Vagina (tissue), 2 donors: Measurements from ENCODE around the gene E4F1.

Experiments
- CTCF ChIP-seq, 3 experiments: fragments of 450-650 bp in 2 of 3; fragments of 200-600 bp in 1 of 3; sonication (generic) in 1 of 3; IDR thresholded peaks; one replicate each; pipeline ENCODE4 v1.5.1; 2017 to 2019; ENCODE audit warnings: antibody characterized with exemption in 3 of 3, mild to moderate bottlenecking in 2 of 3, moderate library complexity in 2 of 3
- POLR2AphosphoS5 ChIP-seq, 2 donors: sonication (generic); formaldehyde crosslinking; IDR thresholded peaks; one replicate each; pipeline ENCODE4 v1.9.0; 2017; ENCODE audit warnings: antibody characterized with exemption in 2 of 2, mild to moderate bottlenecking in 2 of 2, low read depth in 1 of 2; ENCODE audit not compliant: insufficient read depth in 1 of 2

- no peak for TF ChIP-seq CTCF (IDR thresholded peaks at IDR 0.05)
- no peak for TF ChIP-seq POLR2AphosphoS5 (IDR thresholded peaks at IDR 0.05; ENCODE audit: insufficient read depth in 1 of 2, low read depth in 1 of 2)
Measured at GRCh38 chr16:2194166-2194834, 29.1 kb upstream of the E4F1 start.
